ENCODE data around the gene ST6GALNAC1. TPM values are rescaled to one million over a fixed set of nuclear protein-coding genes. Genes with fewer than 3 reads are reported as not detected.
A peak's percentile ranks its signal among the peaks of the same experiment; 100 is the strongest.

Gene ST6GALNAC1
- total and polyA plus RNA-seq, 2 of the 13 experiments (the other 11 are each of a cell fraction or from before 2014, with no cell fraction given): not detected

DNA sequence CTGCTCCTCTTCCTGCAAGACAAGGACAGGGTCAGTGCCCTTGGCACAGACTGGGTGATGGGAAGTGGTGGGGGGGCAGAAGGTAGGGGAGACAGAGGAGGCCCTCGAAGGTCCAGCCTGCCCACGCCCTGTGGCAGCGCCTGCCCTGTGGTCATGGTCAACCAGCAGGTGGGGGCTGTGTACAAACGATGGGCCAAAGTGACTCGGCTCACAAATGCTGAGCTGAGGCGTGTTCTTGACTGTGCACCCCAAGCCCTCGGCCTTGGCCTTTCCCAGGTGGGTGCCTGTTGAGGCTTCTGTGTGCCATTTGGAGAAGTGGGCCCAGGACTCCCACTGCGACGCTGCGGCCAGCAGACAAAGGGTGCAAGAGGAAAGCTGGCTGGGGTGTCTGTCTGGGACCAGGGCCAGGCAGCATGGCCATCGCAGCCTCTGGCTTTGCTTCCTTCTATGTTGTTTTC is 44.6 kb upstream of the ST6GALNAC1 start (continued):
- TF ChIP-seq, protein P1, sequence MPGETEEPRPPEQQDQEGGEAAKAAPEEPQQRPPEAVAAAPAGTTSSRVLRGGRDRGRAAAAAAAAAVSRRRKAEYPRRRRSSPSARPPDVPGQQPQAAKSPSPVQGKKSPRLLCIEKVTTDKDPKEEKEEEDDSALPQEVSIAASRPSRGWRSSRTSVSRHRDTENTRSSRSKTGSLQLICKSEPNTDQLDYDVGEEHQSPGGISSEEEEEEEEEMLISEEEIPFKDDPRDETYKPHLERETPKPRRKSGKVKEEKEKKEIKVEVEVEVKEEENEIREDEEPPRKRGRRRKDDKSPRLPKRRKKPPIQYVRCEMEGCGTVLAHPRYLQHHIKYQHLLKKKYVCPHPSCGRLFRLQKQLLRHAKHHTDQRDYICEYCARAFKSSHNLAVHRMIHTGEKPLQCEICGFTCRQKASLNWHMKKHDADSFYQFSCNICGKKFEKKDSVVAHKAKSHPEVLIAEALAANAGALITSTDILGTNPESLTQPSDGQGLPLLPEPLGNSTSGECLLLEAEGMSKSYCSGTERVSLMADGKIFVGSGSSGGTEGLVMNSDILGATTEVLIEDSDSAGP (CRISPR knock-in tag; IDR thresholded peaks at IDR 0.05; ENCODE audit: borderline replicate concordance): peak; percentile 39; the same call in 1 of the 2 replicates
- TF ChIP-seq, protein P2, sequence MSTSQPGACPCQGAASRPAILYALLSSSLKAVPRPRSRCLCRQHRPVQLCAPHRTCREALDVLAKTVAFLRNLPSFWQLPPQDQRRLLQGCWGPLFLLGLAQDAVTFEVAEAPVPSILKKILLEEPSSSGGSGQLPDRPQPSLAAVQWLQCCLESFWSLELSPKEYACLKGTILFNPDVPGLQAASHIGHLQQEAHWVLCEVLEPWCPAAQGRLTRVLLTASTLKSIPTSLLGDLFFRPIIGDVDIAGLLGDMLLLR (CRISPR knock-in tag; IDR thresholded peaks at IDR 0.05): 0 out of 2 replicates have a peak, but pooled peaks have one; percentile 11
- no peak for TF ChIP-seq ZNF350 (CRISPR knock-in tag; IDR thresholded peaks at IDR 0.05; ENCODE audit: borderline replicate concordance, low read depth)
- TF ChIP-seq HES4 (CRISPR knock-in tag; IDR thresholded peaks at IDR 0.05; ENCODE audit: borderline replicate concordance): 0 out of 2 replicates have a peak, but pooled peaks have one; percentile 15
- TF ChIP-seq MEIS1 (CRISPR knock-in tag; IDR thresholded peaks at IDR 0.05; ENCODE audit: borderline replicate concordance): peak; percentile 13; the same call in 1 of the 2 replicates
- peak; percentile 45; the same call in 1 of the 2 replicates for TF ChIP-seq HNRNPL (IDR thresholded peaks at IDR 0.05; ENCODE audit: low read depth, low read length)
- TF ChIP-seq, protein P3, sequence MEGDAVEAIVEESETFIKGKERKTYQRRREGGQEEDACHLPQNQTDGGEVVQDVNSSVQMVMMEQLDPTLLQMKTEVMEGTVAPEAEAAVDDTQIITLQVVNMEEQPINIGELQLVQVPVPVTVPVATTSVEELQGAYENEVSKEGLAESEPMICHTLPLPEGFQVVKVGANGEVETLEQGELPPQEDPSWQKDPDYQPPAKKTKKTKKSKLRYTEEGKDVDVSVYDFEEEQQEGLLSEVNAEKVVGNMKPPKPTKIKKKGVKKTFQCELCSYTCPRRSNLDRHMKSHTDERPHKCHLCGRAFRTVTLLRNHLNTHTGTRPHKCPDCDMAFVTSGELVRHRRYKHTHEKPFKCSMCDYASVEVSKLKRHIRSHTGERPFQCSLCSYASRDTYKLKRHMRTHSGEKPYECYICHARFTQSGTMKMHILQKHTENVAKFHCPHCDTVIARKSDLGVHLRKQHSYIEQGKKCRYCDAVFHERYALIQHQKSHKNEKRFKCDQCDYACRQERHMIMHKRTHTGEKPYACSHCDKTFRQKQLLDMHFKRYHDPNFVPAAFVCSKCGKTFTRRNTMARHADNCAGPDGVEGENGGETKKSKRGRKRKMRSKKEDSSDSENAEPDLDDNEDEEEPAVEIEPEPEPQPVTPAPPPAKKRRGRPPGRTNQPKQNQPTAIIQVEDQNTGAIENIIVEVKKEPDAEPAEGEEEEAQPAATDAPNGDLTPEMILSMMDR (CRISPR knock-in tag; IDR thresholded peaks at IDR 0.05): peak; percentile 68
- peak; percentile 19 for TF ChIP-seq HNRNPLL (IDR thresholded peaks at IDR 0.05; ENCODE audit: low read depth, low read length, poor library complexity, severe bottlenecking)
- TF ChIP-seq, protein P4, sequence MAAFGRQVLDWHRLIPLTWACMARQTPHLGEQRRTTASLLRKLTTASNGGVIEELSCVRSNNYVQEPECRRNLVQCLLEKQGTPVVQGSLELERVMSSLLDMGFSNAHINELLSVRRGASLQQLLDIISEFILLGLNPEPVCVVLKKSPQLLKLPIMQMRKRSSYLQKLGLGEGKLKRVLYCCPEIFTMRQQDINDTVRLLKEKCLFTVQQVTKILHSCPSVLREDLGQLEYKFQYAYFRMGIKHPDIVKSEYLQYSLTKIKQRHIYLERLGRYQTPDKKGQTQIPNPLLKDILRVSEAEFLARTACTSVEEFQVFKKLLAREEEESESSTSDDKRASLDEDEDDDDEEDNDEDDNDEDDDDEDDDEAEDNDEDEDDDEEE (CRISPR knock-in tag; IDR thresholded peaks at IDR 0.05): 0 out of 2 replicates have a peak, but pooled peaks have one; percentile 39
- no peak; the same call in 1 of the 2 replicates for TF ChIP-seq CAMTA2 (CRISPR knock-in tag; IDR thresholded peaks at IDR 0.05; ENCODE audit: borderline replicate concordance)
- TF ChIP-seq, protein P5, sequence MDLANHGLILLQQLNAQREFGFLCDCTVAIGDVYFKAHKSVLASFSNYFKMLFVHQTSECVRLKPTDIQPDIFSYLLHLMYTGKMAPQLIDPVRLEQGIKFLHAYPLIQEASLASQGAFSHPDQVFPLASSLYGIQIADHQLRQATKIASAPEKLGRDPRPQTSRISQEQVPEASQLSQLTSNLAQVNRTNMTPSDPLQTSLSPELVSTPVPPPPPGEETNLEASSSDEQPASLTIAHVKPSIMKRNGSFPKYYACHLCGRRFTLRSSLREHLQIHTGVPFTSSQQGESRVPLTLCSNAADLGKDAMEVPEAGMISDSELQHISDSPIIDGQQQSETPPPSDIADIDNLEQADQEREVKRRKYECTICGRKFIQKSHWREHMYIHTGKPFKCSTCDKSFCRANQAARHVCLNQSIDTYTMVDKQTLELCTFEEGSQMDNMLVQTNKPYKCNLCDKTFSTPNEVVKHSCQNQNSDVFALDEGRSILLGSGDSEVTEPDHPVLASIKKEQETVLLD (CRISPR knock-in tag; IDR thresholded peaks at IDR 0.05; ENCODE audit: low read depth): no peak
- TF ChIP-seq GABPA (IDR thresholded peaks at IDR 0.05; ENCODE audit: low read depth, low read length): no peak
- TF ChIP-seq GABPA (CRISPR knock-in tag; IDR thresholded peaks at IDR 0.05; ENCODE audit: low read depth): no peak
- TF ChIP-seq, protein P6, sequence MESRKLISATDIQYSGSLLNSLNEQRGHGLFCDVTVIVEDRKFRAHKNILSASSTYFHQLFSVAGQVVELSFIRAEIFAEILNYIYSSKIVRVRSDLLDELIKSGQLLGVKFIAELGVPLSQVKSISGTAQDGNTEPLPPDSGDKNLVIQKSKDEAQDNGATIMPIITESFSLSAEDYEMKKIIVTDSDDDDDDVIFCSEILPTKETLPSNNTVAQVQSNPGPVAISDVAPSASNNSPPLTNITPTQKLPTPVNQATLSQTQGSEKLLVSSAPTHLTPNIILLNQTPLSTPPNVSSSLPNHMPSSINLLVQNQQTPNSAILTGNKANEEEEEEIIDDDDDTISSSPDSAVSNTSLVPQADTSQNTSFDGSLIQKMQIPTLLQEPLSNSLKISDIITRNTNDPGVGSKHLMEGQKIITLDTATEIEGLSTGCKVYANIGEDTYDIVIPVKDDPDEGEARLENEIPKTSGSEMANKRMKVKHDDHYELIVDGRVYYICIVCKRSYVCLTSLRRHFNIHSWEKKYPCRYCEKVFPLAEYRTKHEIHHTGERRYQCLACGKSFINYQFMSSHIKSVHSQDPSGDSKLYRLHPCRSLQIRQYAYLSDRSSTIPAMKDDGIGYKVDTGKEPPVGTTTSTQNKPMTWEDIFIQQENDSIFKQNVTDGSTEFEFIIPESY (CRISPR knock-in tag; IDR thresholded peaks at IDR 0.05): peak; percentile 85
- TF ChIP-seq, protein P7, sequence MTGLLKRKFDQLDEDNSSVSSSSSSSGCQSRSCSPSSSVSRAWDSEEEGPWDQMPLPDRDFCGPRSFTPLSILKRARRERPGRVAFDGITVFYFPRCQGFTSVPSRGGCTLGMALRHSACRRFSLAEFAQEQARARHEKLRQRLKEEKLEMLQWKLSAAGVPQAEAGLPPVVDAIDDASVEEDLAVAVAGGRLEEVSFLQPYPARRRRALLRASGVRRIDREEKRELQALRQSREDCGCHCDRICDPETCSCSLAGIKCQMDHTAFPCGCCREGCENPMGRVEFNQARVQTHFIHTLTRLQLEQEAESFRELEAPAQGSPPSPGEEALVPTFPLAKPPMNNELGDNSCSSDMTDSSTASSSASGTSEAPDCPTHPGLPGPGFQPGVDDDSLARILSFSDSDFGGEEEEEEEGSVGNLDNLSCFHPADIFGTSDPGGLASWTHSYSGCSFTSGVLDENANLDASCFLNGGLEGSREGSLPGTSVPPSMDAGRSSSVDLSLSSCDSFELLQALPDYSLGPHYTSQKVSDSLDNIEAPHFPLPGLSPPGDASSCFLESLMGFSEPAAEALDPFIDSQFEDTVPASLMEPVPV (CRISPR knock-in tag; IDR thresholded peaks at IDR 0.05): no peak
- no peak for TF ChIP-seq KLF6 (CRISPR knock-in tag; IDR thresholded peaks at IDR 0.05)
- 0 out of 2 replicates have a peak, but pooled peaks have one; percentile 4 for TF ChIP-seq BRD4 (CRISPR knock-in tag; IDR thresholded peaks at IDR 0.05)
- no peak for TF ChIP-seq SMAD3 (CRISPR knock-in tag; IDR thresholded peaks at IDR 0.05)

All from HepG2 (cell line).